HepG2 (cell line): ENCODE data around the gene NUDT8. TPM values are rescaled to one million over a fixed set of nuclear protein-coding genes. Genes with fewer than 3 reads are reported as not detected.

Experiments
- ATAC-seq: fragments of 200-7000 bp; cut with Tn5 transposase; 3 replicates; pipeline ENCODE4 v1.9.1; 2020; ENCODE audit warnings: mild to moderate bottlenecking, moderate library complexity
- BruUV-seq: library from RNA; stranded (reverse); fragments of 400-500 nt; replicated peaks from 2 replicates; lab custom pipeline; 2021; lab: Mats Ljungman, UMichigan
- CTCF ChIA-PET: fragments of 300-600 bp; formaldehyde crosslinking; extraction: SDS; loops from one replicate; lab custom pipeline; 2021; ENCODE audit warnings: low total read pairs, inconsistent platforms, low intra/inter-chr PET ratio; lab: Yijun Ruan, JAX
- POLR2A ChIA-PET: fragments of 350-600 bp; sonication (Branson Sonifier 250); formaldehyde crosslinking; loops from one replicate; lab custom pipeline; 2020; ENCODE audit warnings: antibody characterized with exemption, inconsistent platforms; lab: Yijun Ruan, JAX
- DNase-seq: peaks from one replicate; pipeline ENCODE4 v3.0.0-alpha.2; 2015; ENCODE audit warnings: low spot score
- FAIRE-seq: peaks from 3 replicates; lab custom pipeline; 2011; peaks lifted over from hg19 to GRCh38; lab: Jason Lieb, UNC
- H2AFZ ChIP-seq: one replicate; pipeline ENCODE4 v1.6.1; 2011; ENCODE audit warnings: low read length, inconsistent platforms
- H3K27ac ChIP-seq: fragments of 300-600 bp; 3 replicates; pipeline ENCODE4 v1.8.0; 2011; ENCODE audit warnings: mixed run types, mild to moderate bottlenecking, mixed read lengths, low read length, inconsistent platforms; ENCODE audit not compliant: insufficient read depth; ENCODE audit errors: extremely low read length
- H3K27me3 ChIP-seq, 2 experiments: fragments of 200-600 bp in 1 of 2; 2 replicates in 1 of 2; 3 replicates in 1 of 2; pipeline versions ENCODE4 v1.6.0 to v1.8.0; 2011; ENCODE audit warnings: low read length in 2 of 2, mild to moderate bottlenecking in 2 of 2, moderate library complexity in 2 of 2, inconsistent platforms in 1 of 2; ENCODE audit not compliant: insufficient read depth in 2 of 2, control insufficient read depth in 1 of 2
- H3K36me3 ChIP-seq, 2 experiments: fragments of 200-600 bp in 1 of 2; replicated peaks in 1 of 2; 2 replicates in 1 of 2; 3 replicates in 1 of 2; pipeline versions ENCODE4 v1.5.1 to v1.8.0; 2011; ENCODE audit warnings: low read length in 2 of 2, inconsistent platforms in 1 of 2; ENCODE audit not compliant: insufficient read depth in 2 of 2, control insufficient read depth in 1 of 2
- H3K4me1 ChIP-seq: 2 replicates; pipeline ENCODE4 v1.5.1; 2012; ENCODE audit warnings: low read length, inconsistent platforms; ENCODE audit not compliant: insufficient read depth
- H3K4me2 ChIP-seq: 2 replicates; pipeline ENCODE4 v1.6.0; 2011; ENCODE audit warnings: low read depth, low read length, inconsistent platforms
- H3K4me3 ChIP-seq, 3 experiments: fragments of 200-600 bp in 1 of 3; sonication (generic), shearing (Covaris generic) in 1 of 3; replicated peaks in 1 of 3; 2 replicates each; pipeline ENCODE4 v1.5.1; 2011 to 2016; ENCODE audit warnings: low read length in 3 of 3, inconsistent platforms in 2 of 3, low read depth in 2 of 3, mild to moderate bottlenecking in 2 of 3, control low read depth in 1 of 3, mixed read lengths in 1 of 3; ENCODE audit not compliant: insufficient read depth in 1 of 3
- H3K79me2 ChIP-seq: one replicate; pipeline ENCODE4 v1.6.1; 2011; ENCODE audit warnings: low read length, inconsistent platforms; ENCODE audit not compliant: insufficient read depth
- H3K9ac ChIP-seq: 2 replicates; pipeline ENCODE4 v1.6.0; 2011; ENCODE audit warnings: mild to moderate bottlenecking, low read depth, low read length, inconsistent platforms; ENCODE audit not compliant: insufficient read depth
- H3K9me3 ChIP-seq: 2 replicates; pipeline ENCODE4 v1.5.1; 2012; ENCODE audit warnings: mild to moderate bottlenecking, low read length
- H4K20me1 ChIP-seq: 2 replicates; pipeline ENCODE4 v1.6.0; 2011; ENCODE audit warnings: inconsistent platforms, mild to moderate bottlenecking, low read length, moderate library complexity; ENCODE audit not compliant: insufficient read depth
- ELF3 ChIP-seq: IDR thresholded peaks from 2 replicates; pipeline ENCODE4 v1.6.1; 2016; ENCODE audit warnings: missing genetic modification reagents, missing compliant biosample characterization
- GTF3A ChIP-seq: sonication (generic); formaldehyde crosslinking; conservative IDR thresholded peaks from 2 replicates; pipeline ENCODE4 v1.4.0; 2020; ENCODE audit warnings: mild to moderate bottlenecking, missing genetic modification reagents
- HNRNPL ChIP-seq: fragments of 200-400 bp; formaldehyde crosslinking; IDR thresholded peaks from 2 replicates; pipeline ENCODE4 v1.6.1; 2017; ENCODE audit warnings: mild to moderate bottlenecking, low read depth, low read length
- MAF1 ChIP-seq: sonication (generic); formaldehyde crosslinking; IDR thresholded peaks from 2 replicates; pipeline ENCODE4 v1.5.0; 2020; ENCODE audit warnings: missing genetic modification reagents, borderline replicate concordance
- NR2F1 ChIP-seq, 2 experiments: fragments of 450-650 bp in 1 of 2; formaldehyde crosslinking in 1 of 2; IDR thresholded peaks; 2 replicates each; pipeline versions ENCODE4 v1.5.0 to v1.6.1; 2016 to 2020; ENCODE audit warnings: mild to moderate bottlenecking in 1 of 2, missing compliant biosample characterization in 1 of 2, missing genetic modification reagents in 1 of 2, moderate library complexity in 1 of 2
- RARA ChIP-seq: IDR thresholded peaks from 2 replicates; pipeline ENCODE4 v1.6.1; 2016; ENCODE audit warnings: missing genetic modification reagents, missing compliant biosample characterization
- SP2 ChIP-seq: sonication (generic); formaldehyde crosslinking; IDR thresholded peaks from 2 replicates; pipeline ENCODE4 v1.5.1; 2020; ENCODE audit warnings: mild to moderate bottlenecking, missing genetic modification reagents
- ZBTB20 ChIP-seq: sonication (generic); formaldehyde crosslinking; IDR thresholded peaks from 2 replicates; pipeline ENCODE4 v1.8.1; 2023; ENCODE audit warnings: missing genetic modification reagents, low read depth, mild to moderate bottlenecking, borderline replicate concordance
- ZNF260 ChIP-seq: sonication (generic); formaldehyde crosslinking; IDR thresholded peaks from 2 replicates; pipeline ENCODE4 v1.4.0; 2020; ENCODE audit warnings: missing genetic modification reagents, low read depth, mild to moderate bottlenecking, borderline replicate concordance
- ZNF383 ChIP-seq: sonication (generic); formaldehyde crosslinking; IDR thresholded peaks from 2 replicates; pipeline ENCODE4 v1.4.0; 2020; ENCODE audit warnings: missing genetic modification reagents, mild to moderate bottlenecking, borderline replicate concordance
- ZNF83 ChIP-seq: sonication (generic); formaldehyde crosslinking; IDR thresholded peaks from 2 replicates; pipeline ENCODE4 v1.4.0; 2020; ENCODE audit warnings: missing genetic modification reagents, mild to moderate bottlenecking, borderline replicate concordance
- WGBS: methylation state at CpG from one replicate; pipeline ENCODE4 v1.1.6; 2017; ENCODE audit warnings: low lambda C conversion rate; 5-methylcytosine and 5-hydroxymethylcytosine counted together
- in situ Hi-C: cut with HindIII; loops from 2 replicates; pipeline ENCODE4 v1.10.0; 2017; ENCODE audit warnings: low pct_unique_long_range_greater_than_20kb; ENCODE audit not compliant: extremely low pct_ligation_motif_present
- intact Hi-C: fragments of 100-400 bp; cut with micrococcal nuclease; formaldehyde crosslinking; loops from one replicate; pipeline ENCODE4 v1.10.0; 2022; ENCODE audit not compliant: unreplicated experiment
- polyA plus RNA-seq, 8 experiments: library from polyadenylated mRNA; depleted of rRNA in 3 of 8; stranded (reverse) in 7 of 8; unstranded in 1 of 8; fragments of >200 nt; fragmentation: Illumina TruSeq in 4 of 8; extraction: Trizol in 4 of 8; gene quantifications; 2 replicates each; pipeline versions ENCODE4 v1.2.1 to v1.2.3, GENCODE V29; 2011 to 2016; ENCODE audit warnings: low read depth in 4 of 8, missing spikeins in 1 of 8, mixed read lengths in 1 of 8; ENCODE audit not compliant: insufficient read depth in 1 of 8
- total RNA-seq, 5 experiments: library from RNA; depleted of rRNA; stranded (reverse); fragments of >200 nt; fragmentation: Illumina TruSeq; extraction: Trizol; gene quantifications; 2 replicates each; pipeline ENCODE4 v1.2.3, GENCODE V29; 2016; ENCODE audit warnings: low read depth in 1 of 5
- TF ChIP-seq, protein P1 (sequence below): sonication (generic); formaldehyde crosslinking; IDR thresholded peaks from 2 replicates; pipeline ENCODE4 v1.4.0; 2020; ENCODE audit warnings: missing genetic modification reagents, borderline replicate concordance
- TF ChIP-seq, protein P2 (sequence below): sonication (generic); formaldehyde crosslinking; IDR thresholded peaks from 2 replicates; pipeline ENCODE4 v1.4.0; 2020; ENCODE audit warnings: missing genetic modification reagents

Gene NUDT8
- total and polyA plus RNA-seq, 2 of the 13 experiments (the other 11 are each of a cell fraction or from before 2014, with no cell fraction given): 6.7 to 25.8 TPM

DNA sequence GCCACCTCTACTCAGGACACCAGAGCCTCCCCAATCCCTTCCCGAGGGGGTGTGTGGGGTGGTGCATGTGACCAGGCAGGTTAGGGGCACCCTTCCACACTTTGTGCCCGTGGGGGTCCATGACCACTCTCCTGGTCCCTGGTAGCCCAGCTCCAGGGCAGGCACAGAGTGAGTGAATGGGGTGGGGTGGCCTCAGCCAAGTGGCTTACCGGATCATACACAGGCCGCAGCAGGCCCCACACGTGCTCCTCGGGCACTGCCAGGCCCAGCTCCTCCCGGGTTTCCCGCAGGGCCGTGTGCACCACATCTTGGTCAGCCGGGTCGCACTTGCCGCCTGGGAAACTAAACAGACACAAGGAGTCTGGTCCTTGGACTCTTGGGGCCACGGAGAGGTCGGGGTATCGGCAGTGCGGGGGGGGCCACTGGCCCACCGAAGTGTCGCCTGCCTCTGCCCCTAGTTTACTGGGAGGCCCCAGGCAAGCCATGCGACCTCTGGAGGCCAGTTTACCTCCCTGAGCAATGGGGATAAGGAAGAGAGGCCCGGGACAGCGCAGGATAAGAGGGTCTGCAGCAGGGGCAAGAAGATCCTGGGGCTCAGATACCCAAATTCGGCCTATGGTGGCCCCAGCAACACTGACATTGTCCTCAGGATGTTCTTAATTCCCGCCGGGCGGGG, 889 bp downstream of the NUDT8 start:
- TSS peak; percentile 41 for BruUV-seq
- ATAC-seq: no peak
- TF ChIP-seq SP2 (CRISPR knock-in tag) (peak; percentile 25; the same call in 1 of the 2 replicates), MAF1 (CRISPR knock-in tag) (no peak), RARA (CRISPR knock-in tag) (no peak), ZNF83 (CRISPR knock-in tag) (no peak), HNRNPL (peak; percentile 71; the same call in 1 of the 2 replicates), ZBTB20 (CRISPR knock-in tag) (0 out of 2 replicates have a peak, but pooled peaks have one; percentile 17), GTF3A (CRISPR knock-in tag) (no peak), ZNF383 (CRISPR knock-in tag) (0 out of 2 replicates have a peak, but pooled peaks have one; percentile 31), ZNF260 (CRISPR knock-in tag) (no peak), NR2F1 (CRISPR knock-in tag; IDR thresholded peaks at IDR 0.05) (no peak), ELF3 (CRISPR knock-in tag) (no peak)
- TF ChIP-seq, protein P1, sequence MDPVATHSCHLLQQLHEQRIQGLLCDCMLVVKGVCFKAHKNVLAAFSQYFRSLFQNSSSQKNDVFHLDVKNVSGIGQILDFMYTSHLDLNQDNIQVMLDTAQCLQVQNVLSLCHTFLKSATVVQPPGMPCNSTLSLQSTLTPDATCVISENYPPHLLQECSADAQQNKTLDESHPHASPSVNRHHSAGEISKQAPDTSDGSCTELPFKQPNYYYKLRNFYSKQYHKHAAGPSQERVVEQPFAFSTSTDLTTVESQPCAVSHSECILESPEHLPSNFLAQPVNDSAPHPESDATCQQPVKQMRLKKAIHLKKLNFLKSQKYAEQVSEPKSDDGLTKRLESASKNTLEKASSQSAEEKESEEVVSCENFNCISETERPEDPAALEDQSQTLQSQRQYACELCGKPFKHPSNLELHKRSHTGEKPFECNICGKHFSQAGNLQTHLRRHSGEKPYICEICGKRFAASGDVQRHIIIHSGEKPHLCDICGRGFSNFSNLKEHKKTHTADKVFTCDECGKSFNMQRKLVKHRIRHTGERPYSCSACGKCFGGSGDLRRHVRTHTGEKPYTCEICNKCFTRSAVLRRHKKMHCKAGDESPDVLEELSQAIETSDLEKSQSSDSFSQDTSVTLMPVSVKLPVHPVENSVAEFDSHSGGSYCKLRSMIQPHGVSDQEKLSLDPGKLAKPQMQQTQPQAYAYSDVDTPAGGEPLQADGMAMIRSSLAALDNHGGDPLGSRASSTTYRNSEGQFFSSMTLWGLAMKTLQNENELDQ (CRISPR knock-in tag): peak; percentile 65; the same call in 1 of the 2 replicates
- TF ChIP-seq, protein P2, sequence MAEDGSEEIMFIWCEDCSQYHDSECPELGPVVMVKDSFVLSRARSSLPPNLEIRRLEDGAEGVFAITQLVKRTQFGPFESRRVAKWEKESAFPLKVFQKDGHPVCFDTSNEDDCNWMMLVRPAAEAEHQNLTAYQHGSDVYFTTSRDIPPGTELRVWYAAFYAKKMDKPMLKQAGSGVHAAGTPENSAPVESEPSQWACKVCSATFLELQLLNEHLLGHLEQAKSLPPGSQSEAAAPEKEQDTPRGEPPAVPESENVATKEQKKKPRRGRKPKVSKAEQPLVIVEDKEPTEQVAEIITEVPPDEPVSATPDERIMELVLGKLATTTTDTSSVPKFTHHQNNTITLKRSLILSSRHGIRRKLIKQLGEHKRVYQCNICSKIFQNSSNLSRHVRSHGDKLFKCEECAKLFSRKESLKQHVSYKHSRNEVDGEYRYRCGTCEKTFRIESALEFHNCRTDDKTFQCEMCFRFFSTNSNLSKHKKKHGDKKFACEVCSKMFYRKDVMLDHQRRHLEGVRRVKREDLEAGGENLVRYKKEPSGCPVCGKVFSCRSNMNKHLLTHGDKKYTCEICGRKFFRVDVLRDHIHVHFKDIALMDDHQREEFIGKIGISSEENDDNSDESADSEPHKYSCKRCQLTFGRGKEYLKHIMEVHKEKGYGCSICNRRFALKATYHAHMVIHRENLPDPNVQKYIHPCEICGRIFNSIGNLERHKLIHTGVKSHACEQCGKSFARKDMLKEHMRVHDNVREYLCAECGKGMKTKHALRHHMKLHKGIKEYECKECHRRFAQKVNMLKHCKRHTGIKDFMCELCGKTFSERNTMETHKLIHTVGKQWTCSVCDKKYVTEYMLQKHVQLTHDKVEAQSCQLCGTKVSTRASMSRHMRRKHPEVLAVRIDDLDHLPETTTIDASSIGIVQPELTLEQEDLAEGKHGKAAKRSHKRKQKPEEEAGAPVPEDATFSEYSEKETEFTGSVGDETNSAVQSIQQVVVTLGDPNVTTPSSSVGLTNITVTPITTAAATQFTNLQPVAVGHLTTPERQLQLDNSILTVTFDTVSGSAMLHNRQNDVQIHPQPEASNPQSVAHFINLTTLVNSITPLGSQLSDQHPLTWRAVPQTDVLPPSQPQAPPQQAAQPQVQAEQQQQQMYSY (CRISPR knock-in tag): no peak

More for the DNA sequence above, 889 bp downstream of the NUDT8 start:
- Histone ChIP-seq H3K36me3 (no peaks in the 10 kb centered on the region), H4K20me1 (no peaks in the 10 kb centered on the region), H3K27me3 (no peaks in the 10 kb centered on the region), H3K9ac (peak overlapping the region; percentile 78), H3K4me1 (peaks cover 53% of the 10 kb centered on the region), H2AFZ (no peak overlapping the region), H3K4me2 (peak overlapping the region; percentile 91), H3K79me2 (no peaks in the 10 kb centered on the region), H3K27ac (peak overlapping the region; percentile 83), H3K4me3 (peak overlapping the region; percentile 5 to 77 (median 30); a peak in 5 of 6 replicates), H3K9me3 (no peaks in the 10 kb centered on the region)
- WGBS: 42% methylated on average over 19 of the region's 25 CpGs
- FAIRE-seq (no peak), DNase-seq (no peak)
- ChIA-PET POLR2A (interaction anchor here (1.2 to 4.8 kb wide), 10 partner anchors 11 to 275 kb away, joined by 3 to 52 read pairs (median 7); partner anchors contain the start of genes ACY3, AIP, POLD4 and TBX10), CTCF (interaction anchor here (2.0 to 2.1 kb wide), 2 partner anchors 14 to 31 kb away, joined by 13 to 16 read pairs; no protein-coding TSS in a partner anchor)
- in situ Hi-C loops (no loop called here), intact Hi-C loops (no loop called here)
